HUDEP-2 (cell line): ENCODE measurements around the gene RBX1.
"Not testable (repeated sequence)": the region's sequence is repeated elsewhere in the genome, so short reads cannot be mapped to it uniquely, and the experiment has no call there.

Source experiments
- DNase-seq, 76 experiments: peaks; one replicate each; lab custom pipeline; 2025; ENCODE audit not compliant: unreplicated experiment in 76 of 76; lab: John Stamatoyannopoulos, UW

The RBX1 gene

DNA sequence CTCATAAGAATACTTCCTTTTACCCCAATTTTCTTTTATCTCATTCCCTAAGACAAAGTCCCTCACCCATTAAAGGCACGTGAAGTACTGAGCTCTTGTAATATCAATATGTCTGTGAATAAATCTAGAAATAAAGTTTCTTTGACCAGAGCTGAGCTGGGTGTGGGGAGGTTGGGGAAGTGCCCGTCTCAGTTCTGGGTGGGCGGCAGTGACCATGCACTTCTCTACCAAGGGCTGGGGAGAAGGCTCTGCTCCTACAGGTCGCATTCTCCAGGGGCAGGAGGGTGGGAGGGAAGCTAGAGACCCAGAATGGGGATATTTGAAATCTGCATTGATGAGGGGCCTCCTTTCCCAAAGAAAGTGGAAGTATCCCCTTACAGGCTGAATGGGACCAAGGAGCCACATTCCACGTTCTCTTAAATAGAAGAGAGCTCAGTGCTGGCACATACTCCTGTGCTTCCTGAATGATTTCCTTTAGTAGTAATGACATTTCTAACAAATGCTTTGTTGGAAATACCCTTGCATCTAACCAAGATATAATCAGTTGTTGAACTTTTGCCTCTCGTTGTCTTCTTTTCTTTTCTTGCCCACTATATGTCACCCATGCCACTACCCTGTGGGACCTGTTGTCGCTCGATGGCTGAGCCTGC is 16.1 kb downstream of the RBX1 start:
- no peak for DNase-seq

DNA sequence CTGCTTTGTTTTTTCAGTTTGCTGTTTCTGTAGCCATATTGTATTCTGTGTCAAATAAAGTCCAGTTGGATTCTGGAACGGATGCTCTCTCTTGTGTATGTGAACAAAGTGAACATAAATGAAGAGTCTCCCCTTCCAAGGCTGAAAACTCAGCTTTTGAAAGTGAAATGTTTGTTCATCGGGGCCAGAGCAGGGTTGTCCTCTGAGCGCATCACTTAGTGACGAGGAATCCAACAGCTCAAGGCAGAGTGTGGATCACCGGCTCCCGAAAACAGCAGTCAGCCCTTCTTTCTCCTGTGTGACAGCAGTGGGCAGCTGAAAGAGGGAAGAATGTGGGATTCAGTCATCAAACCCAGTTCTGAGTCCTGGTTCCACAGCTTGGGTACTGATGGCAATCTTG is 21.4 kb downstream of the RBX1 start:
- DNase-seq, result no peak

DNA sequence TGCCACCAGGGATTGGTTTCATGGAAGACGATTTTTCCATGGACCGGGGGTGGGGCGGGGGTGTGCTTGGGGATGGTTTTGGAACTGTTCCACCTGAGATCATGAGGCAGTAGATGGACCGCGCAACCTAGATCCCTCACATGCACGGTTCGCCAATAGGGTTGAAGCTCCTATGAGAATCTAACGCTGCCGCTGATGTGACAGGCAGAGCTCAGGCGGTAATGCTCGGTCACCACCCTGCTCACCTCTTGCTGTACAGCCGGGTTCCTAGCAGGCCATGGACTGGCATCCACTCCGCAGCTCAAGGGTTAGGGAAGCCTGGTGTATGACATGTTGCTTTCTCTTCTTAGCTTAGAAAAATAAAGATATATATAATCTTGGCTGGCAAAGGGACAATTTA is 22.0 kb downstream of the RBX1 start:
- no peak for DNase-seq

DNA sequence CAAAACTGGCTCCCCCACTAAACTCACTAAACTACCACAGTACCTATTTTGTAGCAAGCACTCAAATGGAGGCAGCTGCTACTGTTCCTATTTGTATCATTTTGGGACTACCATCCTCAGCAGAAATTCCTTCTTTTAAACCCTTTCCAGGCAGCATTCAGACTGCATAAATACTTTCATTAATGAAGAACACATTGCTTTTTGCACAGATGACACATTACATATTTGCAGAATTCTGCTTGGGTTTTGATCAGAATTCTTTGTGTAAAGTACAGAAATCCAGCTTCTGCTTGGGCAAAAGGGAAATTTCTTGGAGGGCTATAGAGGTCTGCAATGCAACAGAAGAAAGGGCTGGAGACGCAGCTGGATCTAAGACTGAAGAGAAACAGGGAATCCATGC is 24.2 kb downstream of the RBX1 start:
- DNase-seq, result no peak

DNA sequence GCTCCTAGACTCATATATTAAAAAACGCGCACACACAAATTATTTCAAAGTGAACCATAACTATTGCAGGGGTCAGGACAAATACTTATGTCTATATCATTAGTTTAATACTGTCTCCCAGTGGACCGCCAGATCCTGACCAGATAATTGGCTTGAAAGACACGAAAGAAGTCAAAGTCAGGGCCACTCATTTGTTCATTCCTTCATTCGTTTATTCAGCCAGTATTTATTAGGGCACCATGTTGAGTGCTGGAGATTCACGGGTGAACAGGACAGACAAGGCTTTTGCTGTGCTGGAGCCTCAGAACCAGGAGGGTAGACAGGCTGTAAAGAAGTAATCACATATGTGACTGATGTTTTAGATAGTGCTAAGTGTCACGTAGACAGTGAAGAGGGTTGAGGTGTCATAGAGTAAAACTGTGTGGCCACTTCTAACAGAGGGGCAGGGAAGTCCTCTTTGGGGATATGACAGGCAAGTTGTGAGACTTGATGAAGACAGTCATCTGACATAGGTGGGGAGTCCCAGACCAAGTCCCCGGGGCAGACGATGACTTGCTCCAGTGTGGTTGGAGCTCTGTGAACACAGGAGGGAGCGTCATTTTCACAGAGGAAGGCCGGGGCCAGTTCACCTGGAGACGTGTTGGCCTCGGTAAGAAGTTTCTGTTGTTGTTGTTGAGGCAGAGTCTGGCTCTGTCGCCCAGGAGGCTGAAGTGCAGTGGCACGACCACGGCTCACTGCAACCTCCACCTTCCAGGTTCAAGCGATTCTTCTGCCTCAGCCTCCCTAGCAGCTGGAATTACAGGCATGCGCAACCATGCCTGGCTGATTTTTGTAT is 25.9 kb downstream of the RBX1 start:
- DNase-seq, result no peak

DNA sequence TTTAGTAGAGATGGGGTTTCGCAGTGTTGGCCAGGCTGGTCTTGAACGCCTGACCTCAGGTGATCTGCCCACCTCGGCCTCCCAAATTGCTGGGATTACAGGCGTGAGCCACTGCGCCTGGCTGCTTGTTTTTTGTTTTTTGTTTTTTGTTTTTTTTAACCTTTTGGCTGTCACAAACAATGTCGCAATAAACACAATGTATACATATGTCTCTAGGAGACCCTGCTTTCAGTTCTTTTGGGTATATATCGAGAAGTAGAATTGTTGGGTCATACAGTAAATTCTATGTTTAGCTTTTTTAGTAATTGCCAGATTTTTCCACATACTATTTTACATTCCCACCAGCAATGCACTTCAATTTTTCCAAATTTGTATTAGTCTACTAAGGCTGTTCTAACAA is 28.0 kb downstream of the RBX1 start:
- DNase-seq, result no peak

DNA sequence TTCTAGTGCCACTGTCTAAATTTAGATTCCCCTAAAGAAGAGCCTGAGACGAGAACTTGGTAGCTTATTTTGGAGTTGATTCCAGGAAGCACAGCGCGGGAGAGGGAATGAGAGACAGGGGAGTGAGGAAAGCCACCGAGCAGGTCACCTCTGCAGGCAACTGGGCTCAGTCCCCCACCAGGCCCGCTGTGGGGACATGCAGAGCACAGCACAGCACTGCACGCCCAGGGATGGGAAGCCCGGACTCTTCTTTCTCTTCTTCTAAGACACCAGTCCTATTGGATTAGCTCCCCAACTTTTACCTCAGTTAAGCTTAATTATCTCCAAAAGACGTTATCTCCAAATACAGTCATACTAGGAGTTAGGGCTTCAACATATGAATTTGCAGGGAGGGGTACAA is 28.7 kb downstream of the RBX1 start:
- no peak for DNase-seq

DNA sequence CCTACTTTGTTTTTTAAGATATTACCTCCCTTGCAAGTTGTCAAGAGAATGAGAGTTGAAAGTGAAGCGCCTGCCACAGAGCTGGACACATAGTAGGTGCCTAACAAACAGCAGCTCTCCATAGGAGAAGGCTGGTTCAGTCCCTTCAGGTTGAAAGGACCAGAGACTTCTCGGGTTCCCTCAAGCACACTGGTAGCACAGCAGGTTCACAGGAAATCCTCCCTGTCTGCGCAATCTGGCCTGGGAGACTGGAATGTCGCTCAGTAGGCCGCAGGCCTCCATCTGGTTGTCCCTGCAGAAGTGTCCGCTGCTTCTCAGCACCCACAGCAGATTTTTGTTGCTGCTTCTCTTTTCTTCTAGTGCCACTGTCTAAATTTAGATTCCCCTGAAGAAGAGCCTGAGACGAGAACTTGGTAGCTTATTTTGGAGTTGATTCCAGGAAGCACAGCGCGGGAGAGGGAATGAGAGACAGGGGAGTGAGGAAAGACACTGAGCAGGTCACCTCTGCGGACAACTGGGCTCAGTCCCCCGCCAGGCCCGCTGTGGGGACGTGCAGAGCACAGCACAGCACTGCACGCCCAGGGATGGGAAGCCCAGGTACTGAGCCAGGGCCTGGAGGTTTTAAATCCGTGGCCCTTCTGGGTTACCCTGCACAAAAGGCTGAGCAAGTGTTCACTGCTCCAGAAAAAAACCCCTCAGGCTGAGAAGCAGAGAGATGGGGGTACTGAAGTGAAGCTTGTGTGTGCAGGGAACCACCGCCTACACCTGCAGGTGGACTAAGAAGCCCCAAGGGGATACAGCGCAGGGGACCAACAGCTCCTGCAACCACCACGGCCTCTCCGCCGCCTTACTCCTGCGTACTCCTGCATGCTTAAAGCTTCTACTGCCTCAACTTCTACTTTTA is 31.6 kb downstream of the RBX1 start:
- no peak for DNase-seq

DNA sequence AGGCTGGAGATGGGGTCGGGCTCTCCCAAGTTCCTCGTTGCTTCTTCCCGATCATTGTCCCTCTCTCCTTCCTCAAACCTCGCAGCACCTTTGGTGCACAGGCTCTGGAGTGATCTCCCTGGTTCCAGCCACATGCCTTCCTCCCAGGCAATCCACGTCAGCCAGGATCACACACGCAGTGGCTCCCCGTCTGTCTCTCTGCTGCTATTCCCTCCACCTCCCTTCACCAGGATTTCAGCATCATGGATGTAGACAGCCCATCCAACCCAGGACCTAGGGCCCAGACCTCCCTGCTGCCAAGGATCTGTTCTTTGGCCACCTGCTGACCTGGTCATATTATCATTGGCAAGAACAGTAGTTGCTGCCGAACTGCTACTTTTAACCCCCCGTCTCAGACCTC is 40.1 kb downstream of the RBX1 start:
- DNase-seq, result no peak

DNA sequence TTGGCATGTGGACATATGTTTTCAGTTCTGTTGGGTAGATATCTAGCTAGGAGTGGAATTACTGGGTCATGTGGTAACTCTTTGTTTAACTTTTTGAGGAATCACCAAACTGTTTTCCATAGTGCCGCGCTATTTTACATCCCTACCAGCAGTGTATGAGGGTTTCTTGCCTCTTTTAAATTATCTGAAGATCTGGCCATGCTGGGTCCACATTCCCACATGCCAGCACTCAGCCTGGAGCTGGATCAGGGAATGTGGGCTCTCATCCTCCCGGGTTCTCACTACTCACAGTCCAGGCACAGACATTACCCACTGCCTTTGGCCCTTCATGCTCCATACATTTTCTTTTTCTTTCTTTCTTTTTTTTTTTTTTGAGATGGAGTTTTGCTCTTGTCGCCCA is 44.6 kb downstream of the RBX1 start:
- no peak for DNase-seq

DNA sequence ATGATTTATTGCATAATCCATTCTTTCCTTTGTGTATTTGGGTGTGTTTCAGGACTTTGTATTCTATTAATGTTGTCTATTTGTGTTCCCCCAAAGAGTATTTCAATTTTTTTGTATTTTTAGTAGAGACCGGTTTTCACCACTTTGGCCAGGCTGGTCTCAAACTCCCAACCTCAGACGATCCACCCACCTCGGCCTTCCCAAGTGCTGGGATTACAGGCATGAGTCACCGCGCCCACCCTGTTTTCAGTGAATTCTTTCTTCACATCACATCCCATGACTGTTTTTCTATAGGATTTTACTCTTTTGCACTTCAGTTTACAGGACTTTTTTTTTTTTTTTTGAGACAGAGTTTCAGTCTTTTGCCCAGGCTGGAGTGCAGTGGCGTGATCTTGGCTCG is 46.3 kb downstream of the RBX1 start:
- DNase-seq, result no peak

DNA sequence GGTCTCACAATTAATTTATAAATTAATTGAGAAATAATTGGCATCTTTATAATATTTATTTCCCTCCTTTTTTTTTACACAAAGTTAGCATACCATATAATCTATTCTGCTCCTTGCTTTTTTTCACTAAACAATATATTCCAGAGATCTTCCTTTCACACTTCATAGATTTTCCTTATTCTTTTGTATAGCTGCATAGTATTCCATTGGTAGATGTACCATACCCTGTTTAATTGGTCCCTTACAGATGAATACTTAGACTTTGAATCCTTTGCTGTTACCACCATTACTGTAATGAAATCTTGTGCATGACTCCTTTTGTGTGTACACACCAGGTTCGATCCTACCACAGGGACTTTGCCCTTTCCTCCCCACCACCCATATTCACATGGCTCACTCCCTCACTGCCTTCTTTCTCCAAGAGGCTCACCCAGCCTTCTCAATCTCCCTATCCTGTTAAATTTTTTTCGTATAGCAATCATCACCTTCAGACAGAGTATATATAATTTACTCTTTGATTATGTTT is 48.9 kb downstream of the RBX1 start:
- no peak for DNase-seq

DNA sequence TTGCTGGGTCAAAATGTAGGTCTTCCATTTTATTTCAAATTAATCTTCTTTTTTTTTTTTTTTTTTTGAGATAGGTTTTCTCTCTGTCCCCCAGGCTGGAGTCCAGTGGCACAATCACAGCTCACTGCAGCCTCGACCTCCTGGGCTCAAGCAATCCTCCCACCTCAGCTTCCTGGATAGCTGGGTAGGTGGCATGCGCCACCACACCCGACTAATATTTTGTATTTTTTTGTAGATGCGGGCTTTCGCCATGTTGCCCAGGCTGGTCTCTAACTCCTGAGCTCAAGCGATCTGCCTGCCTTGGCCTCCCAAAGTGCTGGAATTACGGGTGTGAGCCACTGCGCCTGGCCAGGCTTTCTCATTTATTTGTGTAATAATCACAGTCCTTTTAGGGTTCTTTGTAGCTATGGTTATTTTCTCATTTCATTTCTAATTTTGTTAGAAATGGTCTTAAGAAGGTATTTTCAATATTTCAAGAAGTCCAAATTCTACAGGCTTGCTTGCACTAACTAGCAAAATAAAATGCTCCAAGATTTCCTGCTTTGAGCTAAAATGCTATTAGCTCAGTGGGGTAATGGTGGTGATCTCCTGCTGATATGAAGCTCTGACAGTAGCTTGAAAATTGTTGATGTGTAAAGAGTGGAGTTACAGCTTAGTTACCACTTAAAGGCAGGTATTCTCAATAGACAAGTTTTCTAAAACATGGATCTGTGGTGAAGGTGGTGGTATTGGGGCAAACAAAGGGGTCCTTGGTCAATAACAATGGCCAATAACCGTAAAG is 50.0 kb downstream of the RBX1 start:
- DNase-seq, result no peak

DNA sequence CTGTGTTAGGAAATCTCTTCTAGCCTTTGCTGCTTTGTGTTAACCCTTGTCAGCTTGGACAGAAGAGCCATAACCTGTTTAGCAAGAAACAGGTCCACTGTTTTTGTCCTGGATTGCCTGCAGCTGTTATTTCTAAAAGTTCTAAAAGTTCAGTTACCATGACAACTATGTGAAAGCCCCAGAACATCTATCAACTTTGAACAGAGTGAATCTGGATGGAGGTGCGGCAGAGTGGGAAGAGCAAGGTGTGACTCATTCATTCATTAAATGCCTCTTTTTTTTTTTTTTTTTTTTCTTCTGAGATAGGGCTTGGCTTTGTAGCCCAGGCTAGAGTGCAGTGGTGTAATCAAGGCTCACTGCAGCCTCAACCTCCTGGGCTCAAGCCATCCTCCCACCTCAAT is 50.5 kb downstream of the RBX1 start:
- no peak for DNase-seq

DNA sequence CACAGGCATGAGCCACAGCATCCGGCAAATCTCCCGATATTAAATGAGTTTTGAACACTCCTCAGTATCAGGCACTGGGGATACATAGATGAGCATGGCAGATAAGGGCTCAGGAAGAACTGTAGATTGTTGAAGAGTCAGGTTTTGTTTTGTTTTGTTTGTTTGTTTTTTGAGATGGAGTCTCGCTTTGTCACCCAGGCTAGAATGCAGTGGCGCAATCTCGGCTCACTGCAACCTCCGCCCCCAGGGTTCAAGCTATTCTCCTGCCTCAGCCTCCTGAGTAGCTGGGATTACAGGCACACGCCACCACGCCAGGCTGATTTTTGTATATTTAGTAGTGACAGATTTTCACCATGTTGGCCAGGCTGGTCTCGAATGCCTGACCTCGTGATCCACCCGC is 51.2 kb downstream of the RBX1 start:
- DNase-seq, result not testable (repeated sequence)

DNA sequence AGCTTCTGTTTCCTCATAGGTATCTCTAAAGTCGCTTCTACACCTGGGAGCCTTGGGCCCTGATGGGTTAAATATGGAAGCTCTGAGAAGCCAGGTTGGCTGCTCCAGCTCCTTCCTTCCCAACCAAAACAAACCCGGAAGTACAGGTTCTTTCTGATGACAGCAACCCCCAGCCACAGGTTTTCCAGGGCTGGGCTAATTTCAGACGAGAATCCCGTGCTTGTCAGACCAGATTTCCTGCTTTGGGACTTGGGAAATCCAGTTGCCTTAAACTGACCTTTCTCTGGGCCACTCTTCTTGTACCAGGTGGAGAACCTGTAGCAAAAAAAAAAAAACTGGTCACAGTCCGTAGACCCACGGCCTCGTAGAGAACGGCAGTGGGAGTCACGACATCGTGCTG is 51.9 kb downstream of the RBX1 start:
- DNase-seq, result no peak

DNA sequence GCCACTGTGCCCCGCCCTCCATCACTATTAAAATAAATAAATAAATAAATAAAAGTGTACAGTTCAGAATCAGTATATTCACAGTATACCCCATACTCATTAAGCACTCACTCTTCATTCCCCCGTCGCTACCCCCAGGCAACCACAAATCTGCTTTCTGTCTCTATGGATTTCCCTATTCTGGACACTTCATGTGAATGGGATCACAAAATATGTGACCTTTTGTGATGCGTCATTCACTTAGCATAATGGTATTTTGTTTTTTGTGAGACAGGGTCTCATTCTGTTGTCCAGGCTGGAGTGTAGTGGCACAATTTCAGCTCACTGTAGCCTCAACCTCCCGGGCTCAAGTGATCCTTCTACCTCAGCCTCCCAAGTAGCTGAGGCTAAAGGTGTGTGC is 52.8 kb downstream of the RBX1 start:
- no peak for DNase-seq

DNA sequence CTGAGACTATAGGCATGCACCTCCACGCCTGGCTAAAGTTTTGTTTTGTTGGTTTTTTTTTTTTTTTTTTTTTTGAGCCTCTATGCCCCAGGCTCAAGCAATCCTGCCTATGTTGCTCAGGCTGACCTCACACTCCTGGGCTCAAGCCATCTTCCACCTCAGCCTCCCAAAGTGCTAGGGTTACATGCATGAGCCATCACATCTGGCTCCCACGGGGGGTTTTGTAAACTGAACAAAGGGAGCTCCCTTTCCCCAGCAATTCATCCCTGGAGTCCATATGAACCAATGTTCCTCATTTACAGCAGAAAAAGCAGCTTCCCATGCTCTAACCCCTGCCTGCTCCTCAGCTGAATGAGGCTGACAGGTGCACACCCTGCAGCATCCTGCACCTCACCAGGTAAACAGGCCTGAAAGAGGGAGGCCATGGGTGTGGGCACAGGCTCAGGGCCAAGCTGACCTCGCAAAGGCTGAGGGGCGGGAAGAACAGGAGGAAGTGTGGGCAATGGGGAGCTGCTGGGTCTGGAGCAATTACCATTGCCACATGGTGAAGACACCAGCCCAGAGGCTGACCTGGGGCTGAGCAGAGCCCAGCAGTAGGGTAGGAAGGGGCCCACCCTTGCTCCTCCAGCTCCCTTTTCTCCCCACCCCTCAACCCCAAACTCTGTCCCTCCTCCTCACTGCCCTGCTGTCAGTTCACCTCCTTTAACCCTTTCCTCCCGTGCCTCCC is 58.2 kb downstream of the RBX1 start:
- DNase-seq, result no peak

DNA sequence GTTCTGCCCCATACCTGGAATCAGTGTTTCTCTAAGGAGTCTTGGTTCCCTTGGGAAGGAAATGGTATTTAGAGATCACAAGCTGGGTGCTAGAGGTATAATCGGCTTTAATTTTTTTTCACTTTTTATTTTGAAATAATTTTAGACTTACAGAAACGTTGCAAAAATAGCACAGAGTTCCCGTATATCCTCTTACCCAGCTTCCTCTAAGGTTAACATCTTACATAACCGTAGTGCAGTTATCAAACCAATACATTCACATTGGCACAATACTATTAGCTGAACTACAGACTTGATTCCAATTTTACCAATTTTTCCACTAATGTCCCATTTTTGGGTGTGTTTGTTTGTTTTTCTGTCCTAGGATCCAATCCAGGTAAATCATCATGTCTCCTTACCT is 63.8 kb downstream of the RBX1 start:
- no peak for DNase-seq
